PC-3 (cell line): ENCODE measurements around the gene CACNA1H. TPM values are rescaled to one million over a fixed set of nuclear protein-coding genes. Genes with fewer than 3 reads are reported as not detected.

Experiments
- ATAC-seq: fragments of 200-7000 bp; cut with Tn5 transposase; 2 replicates; pipeline ENCODE4 v1.9.1; 2020; ENCODE audit warnings: mild to moderate bottlenecking, moderate library complexity
- BruUV-seq: library from RNA; stranded (reverse); fragments of 400-500 nt; replicated peaks from 2 replicates; lab custom pipeline; 2021; lab: Mats Ljungman, UMichigan
- CTCF ChIA-PET: fragments of 300-600 bp; sonication (Branson Sonifier 250); formaldehyde crosslinking; loops from one replicate; lab custom pipeline; 2022; ENCODE audit warnings: antibody characterized with exemption; lab: Charles Lee
- POLR2A ChIA-PET: fragments of 300-600 bp; sonication (Branson Sonifier 250); formaldehyde crosslinking; loops from one replicate; lab custom pipeline; 2022; ENCODE audit warnings: antibody characterized with exemption; ENCODE audit not compliant: unreplicated experiment; lab: Charles Lee
- DNase-seq: peaks from one replicate; pipeline ENCODE4 v3.0.0-alpha.2; 2015
- H2AFZ ChIP-seq: fragments of 300-600 bp; sonication (generic); 2 replicates; pipeline ENCODE4 v1.6.0; 2016; ENCODE audit warnings: antibody characterized with exemption, low read length
- H3F3A ChIP-seq: fragments of 300-600 bp; sonication (generic); one replicate; pipeline ENCODE4 v1.6.0; 2017; ENCODE audit warnings: antibody characterized with exemption, low read length, control low read depth, mild to moderate bottlenecking; ENCODE audit not compliant: unreplicated experiment
- H3K27ac ChIP-seq: fragments of 300-600 bp; sonication (generic); 2 replicates; pipeline ENCODE4 v1.5.1; 2016; ENCODE audit warnings: mild to moderate bottlenecking, low read length
- H3K27me3 ChIP-seq: fragments of 300-600 bp; sonication (generic); 2 replicates; pipeline ENCODE4 v1.6.1; 2016; ENCODE audit warnings: low read length, mixed read lengths
- H3K36me3 ChIP-seq: fragments of 300-600 bp; sonication (generic); 2 replicates; pipeline ENCODE4 v1.6.1; 2016; ENCODE audit warnings: low read depth, mixed run types, low read length, mixed read lengths
- H3K4me1 ChIP-seq: fragments of 300-600 bp; sonication (generic); 2 replicates; pipeline ENCODE4 v1.5.1; 2016; ENCODE audit warnings: low read length; ENCODE audit not compliant: insufficient read depth
- H3K4me2 ChIP-seq: fragments of 300-600 bp; sonication (generic); 2 replicates; pipeline ENCODE4 v1.6.0; 2016; ENCODE audit warnings: low read length
- H3K4me3 ChIP-seq: fragments of 300-600 bp; sonication (generic); 2 replicates; pipeline ENCODE4 v1.5.1; 2016; ENCODE audit warnings: mild to moderate bottlenecking, low read length, mixed read lengths
- H3K79me2 ChIP-seq: fragments of 300-600 bp; sonication (generic); 2 replicates; pipeline ENCODE4 v1.6.1; 2017; ENCODE audit warnings: low read length, mixed read lengths
- H3K9ac ChIP-seq: fragments of 300-600 bp; sonication (generic); 2 replicates; pipeline ENCODE4 v1.6.0; 2016; ENCODE audit warnings: mild to moderate bottlenecking, low read length
- H3K9me2 ChIP-seq: fragments of 300-600 bp; sonication (generic); replicated peaks from 2 replicates; pipeline ENCODE4 v1.6.1; 2016; ENCODE audit warnings: mixed run types, low read length, mixed read lengths
- H3K9me3 ChIP-seq: fragments of 300-600 bp; sonication (generic); 2 replicates; pipeline ENCODE4 v1.6.1; 2016; ENCODE audit warnings: low read length, mixed read lengths
- H4K20me1 ChIP-seq: fragments of 300-600 bp; sonication (generic); 2 replicates; pipeline ENCODE4 v1.6.1; 2016; ENCODE audit warnings: low read length, mixed read lengths
- EZH2 ChIP-seq: fragments of 300-600 bp; sonication (generic); IDR thresholded peaks from one replicate; pipeline ENCODE4 v1.6.1; 2017; ENCODE audit warnings: antibody characterized with exemption, mild to moderate bottlenecking, low read length; ENCODE audit not compliant: unreplicated experiment
- EZH2phosphoT487 ChIP-seq: fragments of 300-600 bp; sonication (generic); IDR thresholded peaks from 2 replicates; pipeline ENCODE4 v1.6.1; 2018; ENCODE audit warnings: mild to moderate bottlenecking, antibody characterized with exemption, low read length, borderline replicate concordance
- intact Hi-C: fragments of 100-400 bp; cut with micrococcal nuclease; formaldehyde crosslinking; loops from 2 replicates; pipeline ENCODE4 v1.9.0; 2023
- total RNA-seq: library from RNA; depleted of rRNA; stranded (reverse); fragments of >200 nt; gene quantifications from 2 replicates; pipeline ENCODE4 v1.2.3, GENCODE V29; 2014
- TF ChIP-seq, protein P1 (sequence below): fragments of 300-600 bp; sonication (generic); conservative IDR thresholded peaks from 2 replicates; pipeline ENCODE4 v1.5.1; 2017; ENCODE audit warnings: antibody characterized with exemption, low read depth, mild to moderate bottlenecking, low read length

CACNA1H gene
- total RNA-seq, 1 experiment from 2014 or later, result 4.1 TPM

DNA sequence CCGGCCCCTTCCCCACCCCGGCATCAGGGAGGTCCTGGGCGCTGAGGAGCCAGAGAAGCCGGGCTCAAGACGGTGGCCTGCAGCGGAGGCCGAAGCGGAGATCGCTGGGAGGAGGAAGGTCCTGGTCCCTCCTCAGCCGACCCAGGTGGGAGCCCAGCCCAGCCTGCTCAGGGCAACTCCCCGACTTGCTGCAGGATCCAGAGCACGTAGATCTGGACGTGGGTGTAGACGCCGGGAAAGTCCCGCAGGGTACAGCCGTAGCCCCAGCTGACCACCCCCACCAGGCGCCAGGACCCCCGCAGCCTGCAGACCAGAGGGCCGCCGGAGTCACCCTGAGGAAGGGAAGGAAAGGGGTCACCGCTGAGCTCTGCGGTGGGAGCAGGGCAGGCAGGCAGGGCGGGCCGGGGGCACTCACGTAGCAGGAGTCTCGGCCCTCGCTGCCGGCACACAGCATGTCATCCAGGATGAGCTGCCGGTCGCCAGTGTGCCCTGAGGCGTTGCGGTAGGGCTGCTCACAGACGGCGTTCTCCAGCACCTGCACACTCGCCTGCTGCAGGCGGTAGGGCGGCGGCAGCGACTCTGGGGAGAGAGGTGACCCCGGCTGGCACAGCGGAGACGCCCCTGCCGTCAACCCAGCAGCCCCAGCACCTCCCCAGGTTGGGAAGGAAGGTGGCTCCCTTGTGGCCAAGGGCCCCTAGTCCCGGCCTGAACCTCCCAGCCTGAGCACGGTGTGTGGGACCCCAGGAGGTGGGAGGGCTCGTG, 108.4 kb downstream of the CACNA1H start:
- H2AFZ ChIP-seq, result no peak overlapping the region
- no peak overlapping the region for H3K9ac ChIP-seq
- no peaks in the 10 kb centered on the region; the same call in 1 of the 2 replicates for H3K4me1 ChIP-seq
- H3K36me3 ChIP-seq, result no peaks in the 10 kb centered on the region
- CTCF ChIA-PET, result no interaction called here
- H3K9me2 ChIP-seq, result no peaks in the 10 kb centered on the region
- H3K4me2 ChIP-seq, result peak overlapping the region; percentile 34; the same call in 1 of the 2 replicates
- no peaks in the 10 kb centered on the region for H3K79me2 ChIP-seq
- H4K20me1 ChIP-seq, result no peaks in the 10 kb centered on the region
- no peak for TF ChIP-seq EZH2phosphoT487
- no peak for TF ChIP-seq EZH2
- TF ChIP-seq, protein P1, sequence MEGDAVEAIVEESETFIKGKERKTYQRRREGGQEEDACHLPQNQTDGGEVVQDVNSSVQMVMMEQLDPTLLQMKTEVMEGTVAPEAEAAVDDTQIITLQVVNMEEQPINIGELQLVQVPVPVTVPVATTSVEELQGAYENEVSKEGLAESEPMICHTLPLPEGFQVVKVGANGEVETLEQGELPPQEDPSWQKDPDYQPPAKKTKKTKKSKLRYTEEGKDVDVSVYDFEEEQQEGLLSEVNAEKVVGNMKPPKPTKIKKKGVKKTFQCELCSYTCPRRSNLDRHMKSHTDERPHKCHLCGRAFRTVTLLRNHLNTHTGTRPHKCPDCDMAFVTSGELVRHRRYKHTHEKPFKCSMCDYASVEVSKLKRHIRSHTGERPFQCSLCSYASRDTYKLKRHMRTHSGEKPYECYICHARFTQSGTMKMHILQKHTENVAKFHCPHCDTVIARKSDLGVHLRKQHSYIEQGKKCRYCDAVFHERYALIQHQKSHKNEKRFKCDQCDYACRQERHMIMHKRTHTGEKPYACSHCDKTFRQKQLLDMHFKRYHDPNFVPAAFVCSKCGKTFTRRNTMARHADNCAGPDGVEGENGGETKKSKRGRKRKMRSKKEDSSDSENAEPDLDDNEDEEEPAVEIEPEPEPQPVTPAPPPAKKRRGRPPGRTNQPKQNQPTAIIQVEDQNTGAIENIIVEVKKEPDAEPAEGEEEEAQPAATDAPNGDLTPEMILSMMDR, result no peak
- DNase-seq, result peak; percentile 48
- no peak overlapping the region for H3K4me3 ChIP-seq
- POLR2A ChIA-PET, result no interaction called here
- intact Hi-C loops, result no loop called here
- H3F3A ChIP-seq, result no peaks in the 10 kb centered on the region
- no peak overlapping the region for H3K27ac ChIP-seq
- peak; percentile 39 for ATAC-seq
- peaks cover 31% of the 10 kb centered on the region for H3K27me3 ChIP-seq
- no TSS peak for BruUV-seq
- H3K9me3 ChIP-seq, result no peaks in the 10 kb centered on the region

DNA sequence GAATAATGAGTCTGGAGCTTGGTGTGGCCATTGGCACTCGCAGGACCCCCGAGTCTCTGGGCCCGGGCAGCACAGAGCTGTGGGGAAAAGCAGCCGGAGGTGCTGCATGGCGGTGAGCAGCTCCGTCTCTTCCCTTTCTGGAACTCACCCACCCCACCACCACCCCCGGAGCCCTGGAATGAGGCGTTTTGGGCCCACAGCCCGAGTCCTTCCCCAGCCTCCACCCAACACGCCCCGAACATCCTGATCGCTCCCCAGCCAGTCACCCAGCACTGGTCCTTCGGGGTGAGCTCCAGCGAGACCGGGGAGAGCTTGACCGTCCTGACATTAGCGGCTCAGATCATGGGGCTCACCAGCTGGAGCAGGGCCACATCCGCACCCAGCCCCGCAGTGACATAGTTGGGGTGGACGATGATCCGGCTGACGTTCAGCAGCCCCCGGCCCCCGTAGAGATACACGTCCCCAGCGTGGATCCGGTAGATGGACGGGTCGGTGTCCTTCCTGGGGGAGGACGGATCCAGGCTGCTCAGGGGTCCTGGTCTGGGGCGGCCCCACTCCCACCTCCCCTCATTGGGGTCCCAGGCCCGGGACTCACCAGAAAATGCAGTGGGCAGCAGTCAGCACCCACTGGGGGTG, 109.4 kb downstream of the CACNA1H start:
- Histone ChIP-seq H3K4me2 (no peak overlapping the region), H3K36me3 (no peaks in the 10 kb centered on the region), H3K27ac (no peak overlapping the region), H4K20me1 (no peaks in the 10 kb centered on the region), H3K4me3 (no peak overlapping the region), H3K79me2 (no peaks in the 10 kb centered on the region), H3K9me2 (no peaks in the 10 kb centered on the region), H3F3A (no peaks in the 10 kb centered on the region), H3K9ac (no peak overlapping the region), H2AFZ (no peak overlapping the region), H3K9me3 (no peaks in the 10 kb centered on the region), H3K27me3 (peaks cover 31% of the 10 kb centered on the region), H3K4me1 (no peaks in the 10 kb centered on the region; the same call in 1 of the 2 replicates)
- CTCF ChIA-PET, result no interaction called here
- DNase-seq (no peak), ATAC-seq (no peak)
- intact Hi-C loops, result no loop called here
- TF ChIP-seq, protein P1, result no peak
- TF ChIP-seq EZH2phosphoT487 (no peak), EZH2 (no peak)
- no TSS peak for BruUV-seq
- POLR2A ChIA-PET, result no interaction called here

DNA sequence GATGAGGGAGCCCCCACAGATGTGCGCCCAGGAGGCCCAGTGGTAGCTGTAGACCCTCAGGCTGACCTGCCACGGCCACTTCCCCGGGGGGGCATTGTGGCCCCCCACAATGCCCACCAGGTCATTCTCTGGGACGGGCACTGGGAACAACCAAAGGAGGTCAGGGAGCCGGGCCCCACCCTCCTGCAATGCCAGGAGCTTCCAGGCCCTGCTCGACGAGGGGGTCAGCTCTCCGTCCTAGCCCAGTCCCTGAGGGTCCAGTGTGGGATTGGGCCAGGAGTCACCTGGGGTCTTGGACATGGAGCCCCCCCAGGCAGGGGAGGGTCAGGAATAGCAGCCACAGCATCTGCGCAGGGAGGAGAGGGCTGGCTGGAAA, 109.9 kb downstream of the CACNA1H start:
- no peak for TF ChIP-seq EZH2phosphoT487
- TF ChIP-seq EZH2, result no peak
- Histone ChIP-seq H3K27me3 (peaks cover 31% of the 10 kb centered on the region), H2AFZ (no peak overlapping the region), H3K4me1 (no peaks in the 10 kb centered on the region; the same call in 1 of the 2 replicates), H3K4me2 (no peak overlapping the region), H3K36me3 (no peaks in the 10 kb centered on the region), H3F3A (no peaks in the 10 kb centered on the region), H3K79me2 (no peaks in the 10 kb centered on the region), H4K20me1 (no peaks in the 10 kb centered on the region), H3K4me3 (no peak overlapping the region), H3K9me3 (no peaks in the 10 kb centered on the region), H3K9me2 (no peaks in the 10 kb centered on the region), H3K27ac (no peak overlapping the region), H3K9ac (no peak overlapping the region)
- intact Hi-C loops, result no loop called here
- ATAC-seq (no peak), DNase-seq (no peak)
- ChIA-PET POLR2A (no interaction called here), CTCF (interaction anchor here (0.6 kb wide), 1 partner anchor 142 kb away, joined by 7 read pairs; no protein-coding TSS in a partner anchor)
- BruUV-seq, result no TSS peak
